Coronary artery (tissue), 2 donors: ENCODE measurements around the gene HS1BP3.
A peak's percentile ranks its signal among the peaks of the same experiment; 100 is the strongest.

Source experiments
- DNase-seq: peaks from one replicate; pipeline ENCODE4 v3.0.0-alpha.2; 2017; ENCODE audit warnings: low spot score
- H3K27ac ChIP-seq, 2 donors: fragments of 200-600 bp; sonication (generic); one replicate each; pipeline ENCODE4 v1.5.1; 2016 to 2019
- H3K4me3 ChIP-seq: fragments of 200-600 bp; sonication (generic); 2 replicates; pipeline ENCODE4 v1.5.1; 2016; ENCODE audit warnings: mild to moderate bottlenecking, moderate library complexity
- TF ChIP-seq, protein P1 (sequence below): fragments of 200-600 bp; sonication (generic); IDR thresholded peaks from one replicate; pipeline ENCODE4 v1.5.1; 2019; ENCODE audit warnings: antibody characterized with exemption

Gene HS1BP3

DNA sequence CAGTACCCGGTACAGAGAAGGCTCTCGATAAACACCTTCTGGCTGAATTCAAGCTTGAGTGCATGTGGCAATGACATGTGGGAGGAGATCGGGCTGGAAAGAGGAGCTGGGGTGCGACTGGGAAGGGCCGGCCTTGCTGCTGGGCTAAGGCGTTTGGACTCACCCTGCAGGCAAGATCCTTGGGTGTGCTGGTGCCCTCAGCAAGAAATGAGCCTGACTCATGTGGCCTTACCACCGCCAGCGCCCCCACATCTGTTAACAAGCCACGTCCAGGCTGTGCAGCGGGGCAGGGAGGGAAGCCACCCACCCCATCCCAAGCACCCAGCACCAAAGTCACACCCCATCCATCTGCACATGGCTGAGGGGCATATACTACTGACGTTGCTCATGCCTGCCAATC, 1.3 kb downstream of the HS1BP3 start:
- TF ChIP-seq, protein P1, sequence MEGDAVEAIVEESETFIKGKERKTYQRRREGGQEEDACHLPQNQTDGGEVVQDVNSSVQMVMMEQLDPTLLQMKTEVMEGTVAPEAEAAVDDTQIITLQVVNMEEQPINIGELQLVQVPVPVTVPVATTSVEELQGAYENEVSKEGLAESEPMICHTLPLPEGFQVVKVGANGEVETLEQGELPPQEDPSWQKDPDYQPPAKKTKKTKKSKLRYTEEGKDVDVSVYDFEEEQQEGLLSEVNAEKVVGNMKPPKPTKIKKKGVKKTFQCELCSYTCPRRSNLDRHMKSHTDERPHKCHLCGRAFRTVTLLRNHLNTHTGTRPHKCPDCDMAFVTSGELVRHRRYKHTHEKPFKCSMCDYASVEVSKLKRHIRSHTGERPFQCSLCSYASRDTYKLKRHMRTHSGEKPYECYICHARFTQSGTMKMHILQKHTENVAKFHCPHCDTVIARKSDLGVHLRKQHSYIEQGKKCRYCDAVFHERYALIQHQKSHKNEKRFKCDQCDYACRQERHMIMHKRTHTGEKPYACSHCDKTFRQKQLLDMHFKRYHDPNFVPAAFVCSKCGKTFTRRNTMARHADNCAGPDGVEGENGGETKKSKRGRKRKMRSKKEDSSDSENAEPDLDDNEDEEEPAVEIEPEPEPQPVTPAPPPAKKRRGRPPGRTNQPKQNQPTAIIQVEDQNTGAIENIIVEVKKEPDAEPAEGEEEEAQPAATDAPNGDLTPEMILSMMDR, result no peak
- DNase-seq, result no peak
- Histone ChIP-seq H3K27ac (peak overlapping the region; percentile 21 to 86), H3K4me3 (peak overlapping the region; percentile 99)

DNA sequence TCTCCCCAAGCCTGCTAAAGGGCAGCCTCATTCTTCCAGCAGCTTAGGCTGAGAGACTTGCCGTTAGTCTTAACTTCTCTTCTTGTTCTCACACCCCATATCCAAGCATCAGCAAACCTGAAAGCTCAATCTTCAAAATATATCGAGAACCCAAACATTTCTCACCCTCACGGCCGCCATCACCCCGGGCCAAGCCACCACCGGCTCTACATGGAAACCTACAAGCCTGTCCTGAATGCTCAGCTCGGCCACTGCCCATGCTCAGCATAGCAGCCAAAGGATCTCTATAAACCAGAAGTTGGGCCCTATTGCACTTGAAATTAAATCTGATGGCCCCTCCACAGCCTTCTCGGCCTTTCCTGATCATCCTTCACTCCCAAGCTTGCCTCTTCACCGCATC, 2.1 kb downstream of the HS1BP3 start:
- H3K4me3 ChIP-seq, result peak overlapping the region; percentile 99
- H3K27ac ChIP-seq, result peak overlapping the region in 1 of 2 donors; percentile 42
- no peak for DNase-seq
- TF ChIP-seq, protein P1, result no peak

DNA sequence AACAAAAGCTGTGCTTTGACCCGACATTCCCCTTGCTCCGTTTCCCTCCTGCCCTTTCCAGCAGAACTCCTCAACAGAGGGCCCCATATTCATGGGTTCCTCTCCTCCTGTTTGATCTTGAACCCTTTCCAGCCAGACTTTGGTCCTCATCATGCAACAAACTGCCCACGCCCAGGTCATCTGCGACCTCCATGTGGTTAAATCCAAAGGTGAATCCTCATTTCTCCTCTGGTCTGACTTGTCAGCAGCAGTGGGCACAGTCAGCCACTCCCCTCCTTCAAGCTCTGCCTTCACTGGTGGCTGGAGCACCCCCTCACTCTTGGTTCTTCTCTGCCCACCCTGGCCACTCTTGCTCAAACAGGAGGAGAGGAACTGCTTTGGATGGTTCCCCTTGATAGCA, 2.7 kb downstream of the HS1BP3 start:
- H3K27ac ChIP-seq, result peak overlapping the region in 1 of 2 donors; percentile 42
- TF ChIP-seq, protein P1, result no peak
- DNase-seq, result no peak
- H3K4me3 ChIP-seq, result no peak overlapping the region

DNA sequence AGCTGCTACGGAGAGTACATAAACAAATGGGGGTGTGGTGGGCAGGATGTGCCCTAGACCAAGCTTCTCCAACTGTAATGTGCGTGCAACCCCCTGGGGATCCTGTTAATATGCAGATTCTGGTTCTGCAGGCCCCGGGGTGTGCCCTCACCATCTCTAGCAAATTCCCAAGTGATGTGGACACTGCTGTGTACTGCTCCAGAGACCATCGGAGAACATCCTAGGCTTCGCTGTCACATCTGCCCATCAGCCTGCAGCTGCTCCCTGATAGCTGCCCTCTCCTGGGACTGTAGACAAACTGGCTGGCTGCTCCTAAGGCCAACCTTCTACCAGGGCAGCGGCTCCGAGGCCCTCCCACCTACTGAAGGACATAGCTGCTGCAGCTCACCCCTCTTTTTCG, 3.2 kb downstream of the HS1BP3 start:
- Histone ChIP-seq H3K4me3 (no peak overlapping the region), H3K27ac (no peak overlapping the region)
- TF ChIP-seq, protein P1, result no peak
- DNase-seq, result no peak

DNA sequence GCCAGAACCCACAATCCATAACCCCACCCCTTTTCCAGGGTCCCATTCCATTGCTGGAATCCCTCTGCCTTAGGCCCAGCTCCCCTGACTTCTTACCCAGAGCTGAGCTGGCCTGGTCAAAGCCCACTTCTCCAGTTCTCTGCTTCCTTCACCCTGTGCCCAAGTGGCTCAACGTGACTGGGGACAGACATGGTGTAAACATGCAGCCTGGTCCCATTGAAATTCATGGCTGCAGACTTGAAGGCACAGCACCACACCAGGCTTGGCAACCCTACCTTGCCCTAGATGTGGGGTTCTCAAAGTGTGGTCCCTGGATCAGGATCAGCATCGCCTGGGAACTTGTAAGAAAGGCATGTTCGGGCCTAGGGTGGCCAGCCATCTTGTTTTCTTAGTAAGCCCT, 3.7 kb downstream of the HS1BP3 start:
- Histone ChIP-seq H3K27ac (no peak overlapping the region), H3K4me3 (no peak overlapping the region)
- TF ChIP-seq, protein P1, result no peak
- DNase-seq, result no peak

DNA sequence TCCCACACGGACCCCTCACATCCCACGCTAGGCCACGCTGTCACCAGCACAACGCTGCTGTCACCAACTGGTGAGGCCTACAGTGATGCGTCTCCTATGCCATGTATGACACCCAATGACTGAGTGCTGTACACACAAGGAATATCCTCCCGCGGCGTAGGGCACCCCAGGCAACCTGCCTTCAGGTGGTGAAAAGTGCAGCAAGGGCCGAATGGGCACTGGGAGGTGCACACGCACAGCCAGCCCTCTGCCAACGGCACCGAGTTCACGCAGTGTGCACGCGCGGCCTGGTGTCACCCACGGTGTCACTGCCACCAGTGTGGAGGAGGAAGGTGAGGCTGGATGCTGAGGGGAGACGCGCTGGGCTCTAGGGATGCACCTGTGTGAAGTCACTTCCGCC, 4.5 kb downstream of the HS1BP3 start:
- DNase-seq, result no peak
- no peak overlapping the region for H3K27ac ChIP-seq

DNA sequence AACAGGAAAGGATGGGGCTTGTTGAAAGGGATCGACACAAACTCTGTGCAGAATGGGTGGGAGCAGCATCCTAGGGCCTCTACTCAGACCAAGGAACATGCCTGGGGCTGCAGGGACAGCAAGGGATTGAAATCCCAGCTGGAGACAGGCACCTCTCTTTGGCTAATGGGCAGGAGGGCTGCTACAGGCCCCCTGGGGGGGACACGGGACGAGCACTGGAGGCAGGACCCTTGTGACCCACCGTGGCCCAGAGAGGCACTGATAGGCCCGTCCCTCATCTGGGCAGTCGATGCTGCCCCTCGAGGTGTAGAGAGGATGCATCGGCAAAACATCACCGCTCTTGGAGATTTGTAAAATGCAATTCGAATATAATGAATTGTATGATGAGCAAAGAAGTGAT, 5.1 kb downstream of the HS1BP3 start:
- TF ChIP-seq, protein P1, result no peak
- no peak overlapping the region for H3K4me3 ChIP-seq
- H3K27ac ChIP-seq, result no peak overlapping the region
- no peak for DNase-seq

More for the DNA sequence above, 4.5 kb downstream of the HS1BP3 start:
- H3K4me3 ChIP-seq, result no peak overlapping the region
- TF ChIP-seq, protein P1, result no peak
